ENCODE data around the gene UQCRC1.

UQCRC1 gene

DNA sequence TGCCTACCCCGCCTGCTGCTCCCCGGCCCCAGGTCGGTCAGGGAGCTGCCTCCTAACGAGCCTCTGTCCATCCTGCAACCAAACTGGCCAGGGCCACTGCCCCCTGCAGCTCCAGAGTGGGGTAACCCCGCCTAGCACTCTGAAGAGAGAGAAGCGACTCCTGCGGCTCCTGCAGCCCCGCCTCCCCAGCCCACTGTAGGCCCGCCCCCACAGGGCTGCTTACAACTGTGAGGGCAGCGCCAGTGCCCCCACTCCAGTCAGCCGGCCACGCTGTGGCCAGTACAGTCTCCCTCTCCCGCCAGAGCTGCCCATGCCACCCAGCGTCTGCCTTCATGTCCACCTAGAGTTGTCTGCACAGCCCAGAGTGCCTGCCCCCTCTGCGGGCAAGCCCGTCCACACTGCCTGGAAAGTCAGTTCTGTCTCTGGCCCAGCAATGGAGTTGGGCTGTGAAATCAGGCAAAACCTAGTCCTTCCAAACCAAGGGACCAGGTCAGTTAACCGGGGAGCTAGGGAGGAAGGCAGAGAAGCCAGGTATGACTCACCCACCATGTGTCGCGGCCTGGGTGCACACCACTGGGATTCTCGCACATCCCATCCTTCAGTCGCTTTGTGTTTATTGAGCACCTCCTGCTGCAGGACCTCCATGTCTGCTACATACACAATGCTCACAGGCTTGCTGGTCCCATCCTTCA lies 48.3 kb downstream of the UQCRC1 start (continued):
- TF ChIP-seq ZNF202 (tag by site-specific recombination; IDR thresholded peaks at IDR 0.05; ENCODE audit: borderline replicate concordance) (no peak), ZFP3 (tag by site-specific recombination; IDR thresholded peaks at IDR 0.05; ENCODE audit: low read depth) (no peak), KLF1 (tag by site-specific recombination; IDR thresholded peaks at IDR 0.05) (no peak), SCRT1 (tag by site-specific recombination; IDR thresholded peaks at IDR 0.05; ENCODE audit: borderline replicate concordance) (no peak), ZNF600 (tag by site-specific recombination; IDR thresholded peaks at IDR 0.05) (no peak), ZNF239 (tag by site-specific recombination; IDR thresholded peaks at IDR 0.05) (no peak), ZSCAN16 (tag by site-specific recombination; IDR thresholded peaks at IDR 0.05) (no peak), REPIN1 (tag by site-specific recombination; IDR thresholded peaks at IDR 0.05; ENCODE audit: low read depth) (no peak), ZFHX2 (tag by site-specific recombination; conservative IDR thresholded peaks at IDR 0.05) (peak; percentile 56; the same call in 1 of the 2 replicates), ZNF571 (tag by site-specific recombination; IDR thresholded peaks at IDR 0.05) (no peak), OVOL3 (tag by site-specific recombination; IDR thresholded peaks at IDR 0.05) (no peak), ZNF548 (tag by site-specific recombination; IDR thresholded peaks at IDR 0.05) (no peak), ZNF350 (tag by site-specific recombination; IDR thresholded peaks at IDR 0.05) (no peak), GLIS1 (tag by site-specific recombination; IDR thresholded peaks at IDR 0.05) (peak; percentile 75), TRIM28 (IDR thresholded peaks at IDR 0.05; ENCODE audit: borderline replicate concordance, low read length) (no peak), ZNF19 (tag by site-specific recombination; IDR thresholded peaks at IDR 0.05; ENCODE audit: low read depth) (no peak), ZNF37A (tag by site-specific recombination; IDR thresholded peaks at IDR 0.05) (no peak), EGR2 (tag by site-specific recombination; IDR thresholded peaks at IDR 0.05; ENCODE audit: low read depth) (0 out of 2 replicates have a peak, but pooled peaks have one; percentile 38)
- TF ChIP-seq, protein P1, sequence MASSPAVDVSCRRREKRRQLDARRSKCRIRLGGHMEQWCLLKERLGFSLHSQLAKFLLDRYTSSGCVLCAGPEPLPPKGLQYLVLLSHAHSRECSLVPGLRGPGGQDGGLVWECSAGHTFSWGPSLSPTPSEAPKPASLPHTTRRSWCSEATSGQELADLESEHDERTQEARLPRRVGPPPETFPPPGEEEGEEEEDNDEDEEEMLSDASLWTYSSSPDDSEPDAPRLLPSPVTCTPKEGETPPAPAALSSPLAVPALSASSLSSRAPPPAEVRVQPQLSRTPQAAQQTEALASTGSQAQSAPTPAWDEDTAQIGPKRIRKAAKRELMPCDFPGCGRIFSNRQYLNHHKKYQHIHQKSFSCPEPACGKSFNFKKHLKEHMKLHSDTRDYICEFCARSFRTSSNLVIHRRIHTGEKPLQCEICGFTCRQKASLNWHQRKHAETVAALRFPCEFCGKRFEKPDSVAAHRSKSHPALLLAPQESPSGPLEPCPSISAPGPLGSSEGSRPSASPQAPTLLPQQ (tag by site-specific recombination; IDR thresholded peaks at IDR 0.05): no peak
- TF ChIP-seq, protein P2, sequence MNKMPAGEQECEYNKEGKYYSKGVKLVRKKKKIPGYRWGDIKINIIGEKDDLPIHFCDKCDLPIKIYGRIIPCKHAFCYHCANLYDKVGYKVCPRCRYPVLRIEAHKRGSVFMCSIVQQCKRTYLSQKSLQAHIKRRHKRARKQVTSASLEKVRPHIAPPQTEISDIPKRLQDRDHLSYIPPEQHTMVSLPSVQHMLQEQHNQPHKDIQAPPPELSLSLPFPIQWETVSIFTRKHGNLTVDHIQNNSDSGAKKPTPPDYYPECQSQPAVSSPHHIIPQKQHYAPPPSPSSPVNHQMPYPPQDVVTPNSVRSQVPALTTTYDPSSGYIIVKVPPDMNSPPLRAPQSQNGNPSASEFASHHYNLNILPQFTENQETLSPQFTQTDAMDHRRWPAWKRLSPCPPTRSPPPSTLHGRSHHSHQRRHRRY (tag by site-specific recombination; IDR thresholded peaks at IDR 0.05): no peak
- TF ChIP-seq, protein P3, sequence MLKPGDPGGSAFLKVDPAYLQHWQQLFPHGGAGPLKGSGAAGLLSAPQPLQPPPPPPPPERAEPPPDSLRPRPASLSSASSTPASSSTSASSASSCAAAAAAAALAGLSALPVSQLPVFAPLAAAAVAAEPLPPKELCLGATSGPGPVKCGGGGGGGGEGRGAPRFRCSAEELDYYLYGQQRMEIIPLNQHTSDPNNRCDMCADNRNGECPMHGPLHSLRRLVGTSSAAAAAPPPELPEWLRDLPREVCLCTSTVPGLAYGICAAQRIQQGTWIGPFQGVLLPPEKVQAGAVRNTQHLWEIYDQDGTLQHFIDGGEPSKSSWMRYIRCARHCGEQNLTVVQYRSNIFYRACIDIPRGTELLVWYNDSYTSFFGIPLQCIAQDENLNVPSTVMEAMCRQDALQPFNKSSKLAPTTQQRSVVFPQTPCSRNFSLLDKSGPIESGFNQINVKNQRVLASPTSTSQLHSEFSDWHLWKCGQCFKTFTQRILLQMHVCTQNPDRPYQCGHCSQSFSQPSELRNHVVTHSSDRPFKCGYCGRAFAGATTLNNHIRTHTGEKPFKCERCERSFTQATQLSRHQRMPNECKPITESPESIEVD (tag by site-specific recombination; IDR thresholded peaks at IDR 0.05): no peak
- TF ChIP-seq, protein P4, sequence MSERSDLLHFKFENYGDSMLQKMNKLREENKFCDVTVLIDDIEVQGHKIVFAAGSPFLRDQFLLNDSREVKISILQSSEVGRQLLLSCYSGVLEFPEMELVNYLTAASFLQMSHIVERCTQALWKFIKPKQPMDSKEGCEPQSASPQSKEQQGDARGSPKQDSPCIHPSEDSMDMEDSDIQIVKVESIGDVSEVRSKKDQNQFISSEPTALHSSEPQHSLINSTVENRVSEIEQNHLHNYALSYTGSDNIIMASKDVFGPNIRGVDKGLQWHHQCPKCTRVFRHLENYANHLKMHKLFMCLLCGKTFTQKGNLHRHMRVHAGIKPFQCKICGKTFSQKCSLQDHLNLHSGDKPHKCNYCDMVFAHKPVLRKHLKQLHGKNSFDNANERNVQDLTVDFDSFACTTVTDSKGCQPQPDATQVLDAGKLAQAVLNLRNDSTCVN (tag by site-specific recombination; optimal IDR thresholded peaks at IDR 0.05): no peak
- TF ChIP-seq, protein P5, sequence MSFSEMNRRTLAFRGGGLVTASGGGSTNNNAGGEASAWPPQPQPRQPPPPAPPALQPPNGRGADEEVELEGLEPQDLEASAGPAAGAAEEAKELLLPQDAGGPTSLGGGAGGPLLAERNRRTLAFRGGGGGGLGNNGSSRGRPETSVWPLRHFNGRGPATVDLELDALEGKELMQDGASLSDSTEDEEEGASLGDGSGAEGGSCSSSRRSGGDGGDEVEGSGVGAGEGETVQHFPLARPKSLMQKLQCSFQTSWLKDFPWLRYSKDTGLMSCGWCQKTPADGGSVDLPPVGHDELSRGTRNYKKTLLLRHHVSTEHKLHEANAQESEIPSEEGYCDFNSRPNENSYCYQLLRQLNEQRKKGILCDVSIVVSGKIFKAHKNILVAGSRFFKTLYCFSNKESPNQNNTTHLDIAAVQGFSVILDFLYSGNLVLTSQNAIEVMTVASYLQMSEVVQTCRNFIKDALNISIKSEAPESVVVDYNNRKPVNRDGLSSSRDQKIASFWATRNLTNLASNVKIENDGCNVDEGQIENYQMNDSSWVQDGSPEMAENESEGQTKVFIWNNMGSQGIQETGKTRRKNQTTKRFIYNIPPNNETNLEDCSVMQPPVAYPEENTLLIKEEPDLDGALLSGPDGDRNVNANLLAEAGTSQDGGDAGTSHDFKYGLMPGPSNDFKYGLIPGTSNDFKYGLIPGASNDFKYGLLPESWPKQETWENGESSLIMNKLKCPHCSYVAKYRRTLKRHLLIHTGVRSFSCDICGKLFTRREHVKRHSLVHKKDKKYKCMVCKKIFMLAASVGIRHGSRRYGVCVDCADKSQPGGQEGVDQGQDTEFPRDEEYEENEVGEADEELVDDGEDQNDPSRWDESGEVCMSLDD (tag by site-specific recombination; IDR thresholded peaks at IDR 0.05): no peak
